ENCODE measurements around the gene PDE11A.
"Not testable (repeated sequence)": the region's sequence is repeated elsewhere in the genome, so short reads cannot be mapped to it uniquely, and the experiment has no call there.

Gene PDE11A

DNA sequence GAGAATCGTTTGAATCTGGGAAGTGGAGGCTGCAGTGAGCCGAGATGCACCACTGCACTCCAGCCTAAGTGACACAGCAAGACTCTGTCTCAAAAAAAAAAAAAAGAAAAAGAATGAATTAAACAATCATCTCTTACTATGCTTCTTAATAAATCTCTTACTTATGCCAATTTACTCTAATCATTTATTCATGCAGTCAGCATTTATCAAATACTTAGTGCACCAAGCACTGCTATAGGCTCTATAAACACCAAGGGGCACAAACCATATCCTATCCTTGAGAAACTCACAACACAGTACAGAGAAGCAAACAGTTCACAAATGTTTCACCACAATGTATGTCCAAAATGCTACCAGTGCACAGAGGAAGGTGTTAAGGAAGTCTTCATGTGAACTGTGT lies 189.4 kb downstream of the PDE11A start:
- DNase-seq (ENCODE audit: low read depth, low spot score), result no peak

DNA sequence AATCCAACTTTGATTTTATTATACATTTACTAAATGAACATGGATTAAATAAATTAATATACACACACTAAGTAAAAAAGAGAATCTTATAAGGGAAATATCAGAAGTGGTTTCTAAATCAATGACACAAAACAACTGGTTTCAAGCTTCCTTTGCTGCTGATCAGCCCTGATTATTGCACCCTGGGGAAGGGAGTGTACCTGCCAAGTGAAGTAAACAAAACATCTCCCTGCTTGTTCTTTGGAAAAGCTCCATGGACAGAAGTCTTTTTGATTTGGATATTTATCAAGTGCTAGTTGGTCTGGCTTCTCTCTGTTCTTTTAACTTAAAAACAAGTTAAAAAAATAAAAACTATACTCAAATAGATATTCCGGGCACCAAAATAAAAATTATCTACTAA lies 190.1 kb downstream of the PDE11A start:
- no peak for DNase-seq (ENCODE audit: low read depth, low spot score)

DNA sequence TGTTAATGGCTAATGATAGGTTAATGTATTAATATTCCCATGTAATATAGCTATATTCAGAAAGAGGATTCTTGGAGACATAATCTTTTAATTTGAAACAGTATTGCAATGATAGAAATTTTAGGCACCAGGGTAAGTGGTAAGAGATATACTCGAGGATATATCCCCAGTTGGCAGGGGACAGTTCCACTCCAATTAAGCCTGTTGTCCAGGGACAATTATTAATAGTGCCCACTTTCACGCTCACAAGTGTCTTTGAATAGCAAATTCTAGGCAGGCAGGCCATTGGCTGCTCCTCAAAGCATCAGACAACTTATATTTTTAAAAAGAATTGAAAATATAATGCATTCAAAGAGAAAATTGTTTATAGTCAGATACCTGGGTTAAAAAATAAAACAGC lies 190.7 kb downstream of the PDE11A start:
- DNase-seq (ENCODE audit: low read depth, low spot score), result no peak

DNA sequence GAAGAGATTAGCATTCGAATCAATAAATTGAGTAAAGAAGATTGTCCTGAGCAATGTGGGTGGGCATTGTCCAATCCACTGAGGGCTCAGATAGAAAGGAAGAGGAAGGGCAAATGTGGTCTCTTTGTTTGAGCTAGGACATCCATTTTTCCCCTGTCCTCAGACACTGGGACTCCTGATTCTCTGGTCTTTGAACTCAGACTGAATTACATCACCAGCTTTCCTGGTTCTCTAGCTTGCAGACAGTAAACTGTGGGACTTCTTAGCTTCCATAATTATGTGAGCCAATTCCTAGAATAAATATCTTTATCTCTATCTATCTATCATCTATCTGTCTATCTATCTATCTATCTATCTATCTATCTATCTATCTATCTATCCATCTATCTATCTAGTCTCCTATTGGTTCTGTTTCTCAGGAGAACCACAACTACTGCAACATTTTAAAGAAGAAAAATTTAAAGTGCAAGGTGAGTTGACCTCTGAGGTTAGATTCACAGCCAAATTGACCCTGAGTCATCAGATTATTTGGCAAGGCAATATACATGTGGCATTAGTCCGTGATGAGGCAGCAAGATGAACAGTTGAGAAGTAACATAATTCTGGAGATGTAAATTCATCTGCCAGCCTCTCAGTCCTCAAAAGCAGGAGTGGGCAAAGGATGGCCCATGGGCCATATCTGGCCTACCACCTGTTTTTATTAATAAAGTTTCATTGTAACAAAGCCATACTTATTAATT lies 191.4 kb downstream of the PDE11A start:
- no peak for DNase-seq (ENCODE audit: low read depth, low spot score)

DNA sequence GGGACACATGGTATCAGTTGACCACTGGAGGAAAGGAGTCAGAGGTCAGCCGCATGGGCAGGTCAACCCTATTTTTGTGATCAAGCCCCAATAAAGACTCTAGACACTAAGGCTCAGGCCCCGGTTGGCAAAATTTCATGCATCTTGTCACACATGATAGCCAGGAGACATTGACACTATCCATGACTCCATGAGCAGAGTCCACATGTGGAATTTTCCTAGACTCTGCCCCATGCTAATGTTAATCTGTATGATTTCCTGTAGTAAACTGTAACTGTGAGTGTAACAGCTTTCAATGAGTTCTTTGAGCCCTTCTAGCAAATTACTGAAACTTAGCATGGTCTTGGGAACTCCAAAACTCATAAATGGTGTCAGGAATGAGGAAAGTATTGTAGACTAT lies 192.3 kb downstream of the PDE11A start:
- DNase-seq (ENCODE audit: low read depth, low spot score), result no peak

DNA sequence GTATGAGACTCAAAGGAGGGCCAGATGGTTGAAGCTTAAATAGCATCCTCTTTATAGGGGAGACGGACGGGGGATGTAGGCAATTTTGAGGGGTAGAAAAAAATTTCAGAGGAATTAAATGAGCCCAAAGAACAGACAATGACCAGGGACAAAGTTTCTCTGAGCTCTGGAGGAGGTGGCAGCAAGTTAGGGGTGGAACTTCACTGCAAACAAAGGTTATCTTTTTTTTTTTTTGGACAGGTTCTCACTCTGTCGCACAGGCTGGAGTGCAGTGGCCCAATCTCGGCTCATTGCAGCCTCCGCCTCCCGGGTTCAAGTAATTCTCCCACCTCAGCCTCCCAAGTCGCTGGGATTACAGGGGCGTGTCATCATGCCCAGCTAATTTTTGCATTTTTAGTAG lies 195.6 kb downstream of the PDE11A start:
- DNase-seq (ENCODE audit: low read depth, low spot score), result no peak

DNA sequence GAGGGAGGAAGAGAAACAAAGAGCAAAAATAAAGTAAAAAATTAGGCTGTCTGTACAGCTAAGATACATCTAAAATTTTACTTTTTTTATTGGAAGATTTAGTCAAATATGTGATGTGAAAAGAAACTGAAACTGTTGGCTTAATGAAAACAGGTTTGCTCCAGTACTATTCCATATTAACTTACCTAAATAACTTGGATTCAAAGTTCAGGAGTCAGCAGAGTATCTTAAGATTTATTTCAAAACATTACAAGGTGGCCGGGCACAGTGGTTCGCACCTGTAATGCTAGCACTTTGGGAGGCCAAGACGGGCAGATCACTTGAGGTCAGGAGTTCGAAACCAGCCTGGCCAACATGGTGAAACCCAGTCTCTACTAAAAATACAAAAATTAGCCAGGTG lies 197.9 kb downstream of the PDE11A start:
- no peak for DNase-seq (ENCODE audit: low read depth, low spot score)

DNA sequence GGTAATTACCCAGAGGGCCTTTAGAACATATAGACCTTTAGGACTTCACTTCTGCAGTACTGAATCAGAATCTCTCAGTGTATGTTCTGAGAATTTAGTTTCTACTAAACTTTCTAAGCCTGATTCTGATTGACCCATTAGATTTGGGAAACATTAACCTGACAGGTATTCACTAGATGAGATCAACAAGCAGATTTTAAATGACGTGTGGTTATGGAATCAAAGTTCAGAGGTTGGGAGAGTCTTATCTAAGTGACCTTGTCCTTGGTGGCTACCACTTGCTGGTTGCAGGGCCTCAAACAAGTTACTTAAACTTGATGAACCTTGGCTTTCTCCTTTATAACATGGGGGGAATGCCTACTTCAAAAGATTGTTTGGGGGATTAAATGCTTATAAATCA lies 198.7 kb downstream of the PDE11A start:
- no peak for DNase-seq (ENCODE audit: low read depth, low spot score)

DNA sequence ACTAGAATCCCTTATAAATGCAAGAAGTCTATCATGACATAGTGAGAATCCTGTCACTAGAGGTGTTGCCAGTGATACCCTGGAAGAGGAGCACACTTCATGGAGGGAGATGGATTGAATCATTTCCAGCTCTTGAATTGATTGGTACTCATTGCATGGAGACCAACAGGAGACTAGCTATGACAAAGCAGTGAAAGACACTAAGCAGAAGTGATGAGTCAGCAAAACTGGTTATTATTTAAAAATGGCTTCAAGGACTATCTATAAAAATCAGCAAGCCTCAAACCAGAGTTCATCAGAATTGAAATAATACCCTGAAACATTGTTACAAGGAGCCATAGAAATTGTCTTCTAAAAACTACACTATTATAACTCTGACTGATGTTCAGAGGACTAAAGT lies 200.3 kb downstream of the PDE11A start:
- no peak for DNase-seq (ENCODE audit: low read depth, low spot score)

DNA sequence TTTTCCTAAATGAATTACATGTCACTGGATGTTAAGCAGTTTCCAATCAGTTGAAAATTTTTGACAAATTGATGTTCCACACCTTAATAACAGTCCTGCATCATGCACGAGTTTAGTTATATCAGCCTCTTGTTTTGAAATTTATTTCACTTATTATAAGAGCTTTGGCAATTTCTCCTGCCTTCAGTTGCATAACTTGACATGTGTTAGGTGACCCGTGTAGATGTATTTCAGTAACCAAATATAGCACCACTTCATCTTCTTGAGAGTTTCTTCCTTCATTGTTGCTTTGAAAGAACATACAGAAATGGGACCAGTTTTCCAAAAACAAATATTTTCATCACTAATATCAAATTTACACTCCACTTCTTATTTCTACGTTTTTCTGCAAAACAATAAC lies 202.7 kb downstream of the PDE11A start:
- no peak for DNase-seq (ENCODE audit: low read depth, low spot score)

DNA sequence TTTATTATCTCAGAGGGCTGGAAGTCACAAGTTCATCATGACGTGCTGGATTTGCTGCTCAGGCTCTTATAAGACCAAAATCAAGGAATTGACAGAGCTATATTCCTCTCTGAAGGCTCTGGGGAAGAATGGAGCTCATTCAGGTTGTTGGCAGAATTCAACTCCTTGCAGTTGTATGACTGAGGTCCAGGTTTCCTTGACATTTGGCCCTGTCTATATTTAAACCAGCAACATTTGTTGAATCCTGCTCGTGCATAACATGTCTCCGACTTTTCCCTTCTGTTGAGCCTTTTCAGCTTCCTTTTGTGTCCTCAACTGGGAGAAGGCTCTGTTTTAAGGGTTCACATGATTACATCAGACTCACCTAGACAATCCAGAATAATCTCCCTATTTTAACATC lies 203.4 kb downstream of the PDE11A start:
- no peak for DNase-seq (ENCODE audit: low read depth, low spot score)

DNA sequence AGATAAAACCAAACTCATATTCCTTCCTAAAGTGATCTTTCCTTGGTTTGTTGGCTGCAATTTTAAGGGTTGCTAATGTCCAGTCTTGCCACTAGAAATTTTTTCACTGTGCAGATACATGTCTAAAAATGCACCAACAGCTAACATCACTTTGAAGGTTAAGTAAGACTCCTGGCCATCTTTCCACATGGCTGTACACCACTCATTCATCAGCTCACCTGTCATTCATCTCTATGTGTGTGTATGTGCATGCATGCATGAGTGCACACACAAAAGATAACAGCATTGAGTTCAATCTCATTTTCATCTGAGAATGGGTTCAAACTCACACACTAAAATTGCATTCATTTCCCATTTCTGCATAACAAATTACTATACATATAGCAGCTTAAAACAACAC lies 203.8 kb downstream of the PDE11A start:
- no peak for DNase-seq (ENCODE audit: low read depth, low spot score)

DNA sequence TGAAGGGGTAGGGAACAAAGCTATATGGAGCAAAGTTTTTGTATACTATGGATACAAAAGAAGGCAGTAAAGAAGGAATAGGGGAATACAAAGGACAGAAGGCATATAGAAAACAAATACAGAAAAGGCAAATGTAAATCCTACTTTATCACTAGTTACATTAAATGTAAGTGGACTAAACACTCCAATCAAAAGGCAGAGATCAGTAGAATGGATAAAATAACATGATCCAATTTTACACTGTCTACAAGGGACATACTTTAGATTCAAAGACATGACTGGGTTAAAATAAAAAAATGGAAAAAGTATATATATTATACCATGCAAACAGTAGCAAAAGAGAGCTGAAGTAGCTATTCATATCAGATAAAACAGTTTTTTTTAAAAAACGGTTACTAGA lies 215.0 kb downstream of the PDE11A start:
- DNase-seq (ENCODE audit: low read depth, low spot score), result no peak

DNA sequence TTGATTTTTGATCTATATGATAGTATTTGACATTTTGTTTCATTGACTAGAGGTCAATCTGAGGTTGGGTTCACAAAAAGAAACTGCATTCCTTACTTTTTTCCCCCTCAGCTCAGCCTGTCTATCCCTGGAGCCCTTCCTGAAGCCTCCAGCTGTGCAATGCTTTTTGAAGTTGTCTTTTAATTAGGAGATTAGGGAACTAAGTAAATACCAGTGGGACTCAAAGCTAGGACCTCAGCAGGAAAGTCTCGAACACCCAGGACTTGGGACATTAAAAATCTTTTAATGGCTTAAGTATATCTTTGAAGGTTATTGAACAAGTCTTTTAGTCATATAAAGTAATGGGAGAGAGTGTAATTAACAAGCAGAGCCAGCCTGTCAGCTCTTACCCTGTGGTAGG lies 220.2 kb downstream of the PDE11A start:
- DNase-seq (ENCODE audit: low read depth, low spot score), result no peak

DNA sequence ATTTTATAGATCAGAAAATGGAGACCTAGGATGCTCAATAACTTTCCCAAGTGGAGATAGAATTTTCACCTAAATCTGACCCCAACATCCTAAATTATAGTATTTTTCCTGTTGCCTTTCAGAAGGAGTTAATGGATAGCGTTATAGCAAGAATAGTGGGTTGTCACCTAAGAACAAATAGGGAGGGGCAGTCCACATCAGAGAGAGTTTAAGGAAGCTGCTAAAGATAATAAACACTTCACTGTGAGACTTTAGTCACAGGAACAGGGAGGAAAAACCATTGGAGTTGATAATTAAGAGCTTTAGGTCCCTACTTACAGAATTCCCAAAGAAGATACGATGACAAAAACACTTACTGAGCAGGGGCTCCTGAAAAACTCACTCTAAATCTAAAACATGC lies 229.4 kb downstream of the PDE11A start:
- DNase-seq (ENCODE audit: low read depth, low spot score), result no peak

DNA sequence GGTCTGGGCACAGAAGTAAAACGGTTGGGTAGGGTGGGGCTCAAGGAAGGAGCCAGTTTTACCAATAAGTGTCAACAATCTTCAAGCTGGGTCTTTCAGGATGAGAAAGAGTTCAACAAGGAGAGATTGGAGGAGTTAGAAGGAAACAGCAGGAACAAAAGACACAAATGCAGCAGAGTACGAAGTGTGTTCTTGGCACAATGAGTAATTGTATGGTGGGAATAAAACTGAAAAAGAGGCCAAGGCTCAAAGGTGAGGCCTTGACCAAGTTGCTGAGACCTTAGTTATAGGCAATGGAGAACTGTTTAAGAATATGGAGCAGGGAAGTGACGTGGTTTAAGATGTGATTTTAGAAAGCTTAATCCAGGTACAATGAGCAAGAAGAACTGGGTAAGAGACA lies 230.3 kb downstream of the PDE11A start:
- no peak for DNase-seq (ENCODE audit: low read depth, low spot score)

DNA sequence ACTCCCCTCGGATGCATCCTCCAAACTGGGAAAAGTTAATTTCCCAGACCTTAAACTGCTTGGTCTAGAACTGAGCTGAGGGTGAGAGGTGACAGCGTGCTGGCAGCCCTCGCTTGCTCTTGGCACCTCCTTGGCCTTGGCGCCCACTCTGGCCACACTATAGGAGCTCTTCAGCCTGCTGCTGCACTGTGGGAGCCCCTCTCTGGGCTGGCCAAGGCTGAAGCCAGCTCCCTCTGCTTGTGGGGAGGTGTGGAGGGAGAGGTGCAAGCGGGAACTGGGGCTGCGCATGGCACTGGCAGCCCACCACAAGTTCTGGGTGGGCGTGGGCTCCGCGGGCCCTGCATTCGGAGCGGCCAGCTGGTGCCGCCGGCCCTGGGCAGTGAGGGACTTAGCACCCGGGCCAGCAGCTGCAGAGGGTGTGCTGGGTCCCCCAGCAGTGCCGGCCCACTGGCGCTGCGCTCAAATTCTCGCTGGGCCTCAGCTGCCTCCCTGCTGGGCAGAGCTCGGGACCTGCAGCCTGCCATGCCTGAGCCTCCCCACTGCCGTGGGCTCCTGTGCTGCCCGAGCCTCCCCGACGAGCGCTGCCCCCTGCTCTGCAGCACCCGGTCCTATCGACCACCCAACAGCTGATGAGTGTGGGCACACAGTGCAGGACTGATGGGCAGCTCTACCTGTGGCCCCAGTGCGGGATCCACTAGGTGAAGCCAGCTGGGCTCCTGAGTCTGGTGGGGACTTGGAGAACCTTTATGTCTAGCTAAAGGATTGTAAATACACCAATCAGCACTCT lies 237.0 kb downstream of the PDE11A start:
- DNase-seq (ENCODE audit: low read depth, low spot score), result not testable (repeated sequence)

DNA sequence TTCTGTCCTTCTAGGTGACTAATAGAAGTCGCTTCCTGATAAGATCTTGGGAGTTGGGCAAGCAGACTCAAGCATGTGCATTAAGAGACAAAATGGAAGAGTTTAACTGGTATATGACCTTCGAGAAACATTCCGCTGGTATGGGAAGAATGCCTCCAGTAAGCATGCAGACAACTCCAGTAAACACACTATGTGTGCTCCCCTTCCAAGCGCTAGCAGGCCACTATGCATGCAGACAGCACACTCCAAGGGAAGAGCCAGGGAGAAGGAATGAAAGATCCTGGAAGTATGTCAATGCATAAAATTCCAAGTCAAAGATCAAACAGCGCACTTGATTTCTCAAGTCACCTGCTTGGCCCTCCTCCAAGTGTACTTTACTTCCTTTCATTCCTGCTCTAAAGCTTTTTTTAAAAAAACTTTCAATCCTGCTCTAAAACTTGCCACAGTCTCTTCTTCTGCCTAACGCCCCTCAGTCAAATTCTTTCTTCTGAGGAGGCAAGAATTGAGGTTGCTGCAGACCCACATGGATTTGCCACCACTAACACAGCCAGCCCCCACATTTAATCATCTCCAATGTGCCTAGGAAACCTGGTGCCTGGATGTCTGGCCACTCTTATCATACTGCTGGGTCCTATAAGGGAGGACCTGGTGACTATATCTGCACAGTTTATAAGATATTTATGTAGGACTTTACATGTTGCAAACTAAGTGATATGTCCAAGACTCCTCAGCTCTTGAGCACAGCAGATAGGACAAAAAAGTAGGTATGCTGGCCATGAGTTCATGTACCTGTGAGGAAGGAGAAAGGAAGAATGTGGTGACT lies 239.8 kb downstream of the PDE11A start:
- DNase-seq (ENCODE audit: low read depth, low spot score), result no peak

DNA sequence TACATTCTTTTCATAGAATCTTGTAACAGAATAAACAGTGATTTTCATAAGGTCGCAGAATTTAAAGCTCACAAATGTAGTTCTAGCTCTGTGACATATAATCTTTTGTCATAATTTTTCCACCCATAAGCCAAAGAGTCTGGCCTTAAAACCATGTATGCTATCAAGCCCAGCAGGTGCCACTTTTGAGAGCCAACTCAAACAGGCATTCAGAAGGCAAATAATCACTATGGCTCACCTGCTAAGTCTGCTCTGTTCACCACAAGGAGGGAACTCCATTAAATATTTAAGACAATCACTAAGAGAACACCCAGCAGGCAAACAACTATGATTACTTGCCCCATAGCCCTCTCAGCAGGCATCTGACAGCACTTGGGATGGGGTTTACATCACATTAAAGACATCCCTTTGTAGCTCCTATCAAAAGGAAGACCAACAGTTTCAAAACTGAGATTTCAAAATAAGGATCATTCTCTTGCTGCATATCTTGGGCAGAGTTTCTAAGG lies 241.6 kb downstream of the PDE11A start:
- no peak for DNase-seq (ENCODE audit: low read depth, low spot score)

DNA sequence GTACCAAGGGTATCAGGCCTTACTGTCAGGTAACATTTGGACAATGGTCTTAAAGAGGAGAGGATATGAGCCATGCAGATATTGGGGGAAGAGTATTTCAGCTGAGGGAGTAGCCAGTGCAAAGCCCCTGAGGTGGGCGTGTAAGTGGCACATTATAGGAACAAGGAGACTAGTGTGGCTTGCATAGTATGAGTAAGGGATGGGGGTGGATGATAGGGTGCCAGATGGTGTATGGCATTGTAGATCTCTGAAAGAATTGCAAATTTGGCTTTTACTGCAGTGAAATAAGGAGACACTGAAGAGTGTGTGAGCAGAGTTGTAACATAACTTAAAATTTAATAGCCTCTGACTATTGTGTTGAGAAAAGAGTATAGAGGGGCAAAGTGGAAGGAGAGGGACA lies 244.0 kb downstream of the PDE11A start:
- DNase-seq (ENCODE audit: low read depth, low spot score), result no peak

DNA sequence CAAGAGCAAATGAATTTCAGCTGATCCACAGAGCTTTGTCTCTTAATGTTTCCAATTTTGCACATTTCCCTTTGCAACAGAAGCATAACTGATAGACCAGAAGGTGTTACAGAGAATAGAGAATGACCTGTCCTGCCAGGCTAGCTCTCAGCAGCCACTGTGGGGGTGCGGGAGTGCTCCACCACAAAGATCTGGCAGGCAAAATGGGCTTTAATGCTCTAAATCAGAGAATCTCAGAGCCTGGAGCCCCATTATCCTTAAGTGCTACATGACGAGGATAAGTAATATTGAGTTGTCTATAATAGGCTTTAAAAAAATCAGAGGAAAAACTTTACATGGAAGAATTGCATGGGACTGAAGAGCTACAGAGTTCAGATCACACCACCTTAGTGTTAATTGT lies 245.7 kb downstream of the PDE11A start:
- DNase-seq (ENCODE audit: low read depth, low spot score), result no peak

DNA sequence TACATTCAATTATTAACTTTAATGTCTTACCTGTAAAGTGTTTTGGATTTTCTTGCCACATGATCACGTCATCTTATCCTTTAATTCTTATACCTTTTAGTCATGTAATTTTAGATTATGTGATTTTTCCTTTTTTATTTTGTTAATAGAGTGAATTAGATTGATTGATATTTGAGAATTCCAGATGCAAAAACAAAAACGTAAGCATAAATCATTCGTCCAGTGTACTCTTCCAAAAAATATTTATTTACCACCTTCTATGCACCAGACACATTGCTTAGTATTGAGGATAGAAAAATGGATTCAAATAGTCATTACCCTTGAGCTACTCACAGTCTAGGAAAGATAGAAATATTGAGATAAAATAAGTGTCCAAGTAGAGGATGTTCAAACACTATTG lies 249.6 kb downstream of the PDE11A start:
- DNase-seq (ENCODE audit: low read depth, low spot score), result no peak

All from astrocyte of the hippocampus (primary cell).